HepG2 (cell line): ENCODE data around the gene TECPR1. TPM values are rescaled to one million over a fixed set of nuclear protein-coding genes. Genes with fewer than 3 reads are reported as not detected.

Experiments used
- BATF2 ChIP-seq: sonication (generic); formaldehyde crosslinking; IDR thresholded peaks from 2 replicates; pipeline ENCODE4 v1.8.0; 2022; ENCODE audit warnings: mild to moderate bottlenecking, missing genetic modification reagents, moderate library complexity
- FOXJ3 ChIP-seq: sonication (generic); formaldehyde crosslinking; IDR thresholded peaks from 2 replicates; pipeline ENCODE4 v1.4.0; 2020; ENCODE audit warnings: missing genetic modification reagents, mild to moderate bottlenecking, borderline replicate concordance
- HOXD1 ChIP-seq: sonication (generic); formaldehyde crosslinking; IDR thresholded peaks from 2 replicates; pipeline ENCODE4 v1.5.0; 2020; ENCODE audit warnings: missing genetic modification reagents
- MXI1 ChIP-seq: IDR thresholded peaks from 3 replicates; pipeline ENCODE4 v1.6.1; 2012; ENCODE audit warnings: low read depth, low read length, inconsistent platforms, borderline replicate concordance
- PRPF4 ChIP-seq: fragments of 200-400 bp; formaldehyde crosslinking; IDR thresholded peaks from 2 replicates; pipeline ENCODE4 v1.6.1; 2016; ENCODE audit warnings: low read length, low read depth; ENCODE audit not compliant: poor library complexity, severe bottlenecking
- TCF7L2 ChIP-seq: IDR thresholded peaks from 2 replicates; pipeline ENCODE4 v1.6.1; 2011; ENCODE audit warnings: mild to moderate bottlenecking, low read depth, low read length, moderate library complexity
- TGIF2 ChIP-seq: IDR thresholded peaks from 2 replicates; pipeline ENCODE4 v1.6.1; 2016; ENCODE audit warnings: control low read depth, missing compliant biosample characterization
- ZFP36L1 ChIP-seq: sonication (generic); formaldehyde crosslinking; IDR thresholded peaks from 2 replicates; pipeline ENCODE4 v1.8.0; 2022; ENCODE audit warnings: mild to moderate bottlenecking, missing genetic modification reagents, moderate library complexity
- ZNF230 ChIP-seq: sonication (generic); formaldehyde crosslinking; IDR thresholded peaks from 2 replicates; pipeline ENCODE4 v1.4.0; 2020; ENCODE audit warnings: mild to moderate bottlenecking, missing genetic modification reagents
- ZNF264 ChIP-seq: sonication (generic); formaldehyde crosslinking; IDR thresholded peaks from 2 replicates; pipeline ENCODE4 v1.4.0; 2020; ENCODE audit warnings: missing genetic modification reagents
- ZNF350 ChIP-seq: sonication (generic); formaldehyde crosslinking; IDR thresholded peaks from 2 replicates; pipeline ENCODE4 v1.4.0; 2020; ENCODE audit warnings: mild to moderate bottlenecking, low read depth, missing genetic modification reagents, borderline replicate concordance
- ZNF678 ChIP-seq: sonication (generic); formaldehyde crosslinking; IDR thresholded peaks from 2 replicates; pipeline ENCODE4 v1.4.0; 2020; ENCODE audit warnings: mild to moderate bottlenecking, missing genetic modification reagents
- polyA plus RNA-seq, 8 experiments: library from polyadenylated mRNA; depleted of rRNA in 3 of 8; stranded (reverse) in 7 of 8; unstranded in 1 of 8; fragments of >200 nt; fragmentation: Illumina TruSeq in 4 of 8; extraction: Trizol in 4 of 8; gene quantifications; 2 replicates each; pipeline versions ENCODE4 v1.2.1 to v1.2.3, GENCODE V29; 2011 to 2016; ENCODE audit warnings: low read depth in 4 of 8, missing spikeins in 1 of 8, mixed read lengths in 1 of 8; ENCODE audit not compliant: insufficient read depth in 1 of 8
- total RNA-seq, 5 experiments: library from RNA; depleted of rRNA; stranded (reverse); fragments of >200 nt; fragmentation: Illumina TruSeq; extraction: Trizol; gene quantifications; 2 replicates each; pipeline ENCODE4 v1.2.3, GENCODE V29; 2016; ENCODE audit warnings: low read depth in 1 of 5
- TF ChIP-seq, protein P1 (sequence below): sonication (generic); formaldehyde crosslinking; IDR thresholded peaks from 2 replicates; pipeline ENCODE4 v1.4.0; 2020; ENCODE audit warnings: missing genetic modification reagents
- TF ChIP-seq, protein P2 (sequence below): sonication (generic); formaldehyde crosslinking; IDR thresholded peaks from 2 replicates; pipeline ENCODE4 v1.4.0; 2020; ENCODE audit warnings: missing genetic modification reagents, borderline replicate concordance
- TF ChIP-seq, protein P3 (sequence below): sonication (generic); formaldehyde crosslinking; IDR thresholded peaks from 2 replicates; pipeline ENCODE4 v1.8.0; 2023; ENCODE audit warnings: mild to moderate bottlenecking, missing genetic modification reagents
- TF ChIP-seq, protein P4 (sequence below): fragments of 450-650 bp; IDR thresholded peaks from 2 replicates; pipeline ENCODE4 v1.6.1; 2016

Gene TECPR1
- total and polyA plus RNA-seq, 2 of the 13 experiments (the other 11 are each of a cell fraction or from before 2014, with no cell fraction given): 2.3 to 6.3 TPM

GRCh38 chr7:98223898-98224700, 27.9 kb downstream of the TECPR1 start (continued):
- TF ChIP-seq, protein P1, sequence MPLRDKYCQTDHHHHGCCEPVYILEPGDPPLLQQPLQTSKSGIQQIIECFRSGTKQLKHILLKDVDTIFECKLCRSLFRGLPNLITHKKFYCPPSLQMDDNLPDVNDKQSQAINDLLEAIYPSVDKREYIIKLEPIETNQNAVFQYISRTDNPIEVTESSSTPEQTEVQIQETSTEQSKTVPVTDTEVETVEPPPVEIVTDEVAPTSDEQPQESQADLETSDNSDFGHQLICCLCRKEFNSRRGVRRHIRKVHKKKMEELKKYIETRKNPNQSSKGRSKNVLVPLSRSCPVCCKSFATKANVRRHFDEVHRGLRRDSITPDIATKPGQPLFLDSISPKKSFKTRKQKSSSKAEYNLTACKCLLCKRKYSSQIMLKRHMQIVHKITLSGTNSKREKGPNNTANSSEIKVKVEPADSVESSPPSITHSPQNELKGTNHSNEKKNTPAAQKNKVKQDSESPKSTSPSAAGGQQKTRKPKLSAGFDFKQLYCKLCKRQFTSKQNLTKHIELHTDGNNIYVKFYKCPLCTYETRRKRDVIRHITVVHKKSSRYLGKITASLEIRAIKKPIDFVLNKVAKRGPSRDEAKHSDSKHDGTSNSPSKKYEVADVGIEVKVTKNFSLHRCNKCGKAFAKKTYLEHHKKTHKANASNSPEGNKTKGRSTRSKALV (CRISPR knock-in tag): no peak
- TF ChIP-seq, protein P2, sequence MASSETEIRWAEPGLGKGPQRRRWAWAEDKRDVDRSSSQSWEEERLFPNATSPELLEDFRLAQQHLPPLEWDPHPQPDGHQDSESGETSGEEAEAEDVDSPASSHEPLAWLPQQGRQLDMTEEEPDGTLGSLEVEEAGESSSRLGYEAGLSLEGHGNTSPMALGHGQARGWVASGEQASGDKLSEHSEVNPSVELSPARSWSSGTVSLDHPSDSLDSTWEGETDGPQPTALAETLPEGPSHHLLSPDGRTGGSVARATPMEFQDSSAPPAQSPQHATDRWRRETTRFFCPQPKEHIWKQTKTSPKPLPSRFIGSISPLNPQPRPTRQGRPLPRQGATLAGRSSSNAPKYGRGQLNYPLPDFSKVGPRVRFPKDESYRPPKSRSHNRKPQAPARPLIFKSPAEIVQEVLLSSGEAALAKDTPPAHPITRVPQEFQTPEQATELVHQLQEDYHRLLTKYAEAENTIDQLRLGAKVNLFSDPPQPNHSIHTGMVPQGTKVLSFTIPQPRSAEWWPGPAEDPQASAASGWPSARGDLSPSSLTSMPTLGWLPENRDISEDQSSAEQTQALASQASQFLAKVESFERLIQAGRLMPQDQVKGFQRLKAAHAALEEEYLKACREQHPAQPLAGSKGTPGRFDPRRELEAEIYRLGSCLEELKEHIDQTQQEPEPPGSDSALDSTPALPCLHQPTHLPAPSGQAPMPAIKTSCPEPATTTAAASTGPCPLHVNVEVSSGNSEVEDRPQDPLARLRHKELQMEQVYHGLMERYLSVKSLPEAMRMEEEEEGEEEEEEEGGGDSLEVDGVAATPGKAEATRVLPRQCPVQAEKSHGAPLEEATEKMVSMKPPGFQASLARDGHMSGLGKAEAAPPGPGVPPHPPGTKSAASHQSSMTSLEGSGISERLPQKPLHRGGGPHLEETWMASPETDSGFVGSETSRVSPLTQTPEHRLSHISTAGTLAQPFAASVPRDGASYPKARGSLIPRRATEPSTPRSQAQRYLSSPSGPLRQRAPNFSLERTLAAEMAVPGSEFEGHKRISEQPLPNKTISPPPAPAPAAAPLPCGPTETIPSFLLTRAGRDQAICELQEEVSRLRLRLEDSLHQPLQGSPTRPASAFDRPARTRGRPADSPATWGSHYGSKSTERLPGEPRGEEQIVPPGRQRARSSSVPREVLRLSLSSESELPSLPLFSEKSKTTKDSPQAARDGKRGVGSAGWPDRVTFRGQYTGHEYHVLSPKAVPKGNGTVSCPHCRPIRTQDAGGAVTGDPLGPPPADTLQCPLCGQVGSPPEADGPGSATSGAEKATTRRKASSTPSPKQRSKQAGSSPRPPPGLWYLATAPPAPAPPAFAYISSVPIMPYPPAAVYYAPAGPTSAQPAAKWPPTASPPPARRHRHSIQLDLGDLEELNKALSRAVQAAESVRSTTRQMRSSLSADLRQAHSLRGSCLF: no peak
- TF ChIP-seq FOXJ3 (CRISPR knock-in tag) (no peak), ZFP36L1 (CRISPR knock-in tag) (no peak), ZNF678 (CRISPR knock-in tag) (no peak), TCF7L2 (no peak), MXI1 (no peak), PRPF4 (no peak), HOXD1 (CRISPR knock-in tag) (no peak), ZNF264 (CRISPR knock-in tag) (no peak), TGIF2 (CRISPR knock-in tag) (no peak), ZNF230 (CRISPR knock-in tag) (no peak), ZNF350 (CRISPR knock-in tag) (no peak), BATF2 (CRISPR knock-in tag) (no peak)
- TF ChIP-seq, protein P3, sequence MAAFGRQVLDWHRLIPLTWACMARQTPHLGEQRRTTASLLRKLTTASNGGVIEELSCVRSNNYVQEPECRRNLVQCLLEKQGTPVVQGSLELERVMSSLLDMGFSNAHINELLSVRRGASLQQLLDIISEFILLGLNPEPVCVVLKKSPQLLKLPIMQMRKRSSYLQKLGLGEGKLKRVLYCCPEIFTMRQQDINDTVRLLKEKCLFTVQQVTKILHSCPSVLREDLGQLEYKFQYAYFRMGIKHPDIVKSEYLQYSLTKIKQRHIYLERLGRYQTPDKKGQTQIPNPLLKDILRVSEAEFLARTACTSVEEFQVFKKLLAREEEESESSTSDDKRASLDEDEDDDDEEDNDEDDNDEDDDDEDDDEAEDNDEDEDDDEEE: no peak
- TF ChIP-seq, protein P4, sequence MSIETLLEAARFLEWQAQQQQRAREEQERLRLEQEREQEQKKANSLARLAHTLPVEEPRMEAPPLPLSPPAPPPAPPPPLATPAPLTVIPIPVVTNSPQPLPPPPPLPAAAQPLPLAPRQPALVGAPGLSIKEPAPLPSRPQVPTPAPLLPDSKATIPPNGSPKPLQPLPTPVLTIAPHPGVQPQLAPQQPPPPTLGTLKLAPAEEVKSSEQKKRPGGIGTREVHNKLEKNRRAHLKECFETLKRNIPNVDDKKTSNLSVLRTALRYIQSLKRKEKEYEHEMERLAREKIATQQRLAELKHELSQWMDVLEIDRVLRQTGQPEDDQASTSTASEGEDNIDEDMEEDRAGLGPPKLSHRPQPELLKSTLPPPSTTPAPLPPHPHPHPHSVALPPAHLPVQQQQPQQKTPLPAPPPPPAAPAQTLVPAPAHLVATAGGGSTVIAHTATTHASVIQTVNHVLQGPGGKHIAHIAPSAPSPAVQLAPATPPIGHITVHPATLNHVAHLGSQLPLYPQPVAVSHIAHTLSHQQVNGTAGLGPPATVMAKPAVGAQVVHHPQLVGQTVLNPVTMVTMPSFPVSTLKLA: peak; percentile 62; the same call in 1 of the 2 replicates
